Ammon's horn (tissue), 1 donor: Measurements from ENCODE around the gene UQCC2.

Source experiments
- DNase-seq: peaks from one replicate; pipeline ENCODE4 v3.0.0-alpha.2; 2016; ENCODE audit warnings: low spot score

Gene UQCC2

DNA sequence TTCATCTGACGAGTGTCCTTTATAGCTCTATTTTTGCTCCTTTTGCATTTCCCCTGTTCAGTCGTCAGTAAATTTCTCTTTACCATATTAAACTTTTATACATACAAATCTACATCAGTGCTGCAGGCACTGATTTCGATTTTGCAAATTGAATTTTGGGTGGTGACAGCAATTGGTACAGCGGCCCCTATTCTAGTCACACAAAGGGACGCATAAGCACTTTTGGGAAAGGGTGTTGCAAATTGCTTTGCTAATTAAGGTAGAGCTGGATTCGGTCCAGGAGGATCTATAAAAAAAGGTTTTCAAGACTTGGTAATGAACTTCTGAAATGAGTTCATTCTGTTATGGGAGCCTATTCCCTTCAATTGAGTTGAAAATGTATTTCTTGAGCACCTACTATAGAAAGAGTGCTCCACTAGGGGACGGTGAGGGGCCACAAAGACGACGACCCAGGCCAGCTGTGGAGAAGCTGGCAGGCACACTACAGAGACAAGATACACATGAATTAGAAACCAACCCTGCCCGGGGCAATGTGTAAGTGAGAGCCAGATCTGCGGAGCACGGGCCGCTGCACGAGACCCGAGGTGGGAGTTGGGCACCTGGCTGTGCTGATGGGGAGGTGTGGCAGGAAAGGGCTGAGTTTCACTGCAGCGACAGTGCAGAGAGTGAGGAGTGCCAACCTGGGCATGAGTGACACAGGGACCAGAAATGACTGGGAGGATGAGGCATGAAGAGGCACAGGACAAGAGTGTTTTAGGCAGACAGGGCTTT is 5.4 kb downstream of the UQCC2 start:
- no peak for DNase-seq

DNA sequence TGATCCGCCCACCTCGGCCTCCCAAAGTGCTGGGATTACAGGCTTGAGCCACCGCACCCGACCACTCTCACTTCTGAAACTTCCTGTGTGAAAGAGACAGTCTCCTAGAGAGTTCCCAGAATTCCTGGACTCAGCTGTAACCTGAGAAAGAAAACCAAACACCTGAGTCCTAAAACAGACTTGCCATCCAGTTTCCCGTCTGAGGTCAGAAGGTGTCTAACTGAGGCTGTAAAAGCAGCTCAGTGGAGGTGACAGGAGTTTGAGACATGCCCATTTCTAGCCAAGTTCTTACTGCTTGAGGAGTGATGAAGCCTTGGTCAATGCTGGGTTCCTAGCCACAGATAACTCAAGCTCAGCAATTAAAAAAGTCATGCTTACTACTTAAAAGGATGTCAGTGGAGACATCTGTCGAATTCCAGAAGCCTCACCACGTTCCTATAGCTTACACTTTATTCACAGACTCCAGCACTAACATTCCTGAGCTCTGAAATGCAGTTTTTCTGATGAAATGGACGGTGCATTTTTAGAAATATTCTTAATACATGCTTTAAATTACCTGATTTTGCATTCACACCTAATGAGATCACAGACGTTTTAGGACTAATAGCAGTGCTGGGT is 6.1 kb downstream of the UQCC2 start:
- DNase-seq: no peak

DNA sequence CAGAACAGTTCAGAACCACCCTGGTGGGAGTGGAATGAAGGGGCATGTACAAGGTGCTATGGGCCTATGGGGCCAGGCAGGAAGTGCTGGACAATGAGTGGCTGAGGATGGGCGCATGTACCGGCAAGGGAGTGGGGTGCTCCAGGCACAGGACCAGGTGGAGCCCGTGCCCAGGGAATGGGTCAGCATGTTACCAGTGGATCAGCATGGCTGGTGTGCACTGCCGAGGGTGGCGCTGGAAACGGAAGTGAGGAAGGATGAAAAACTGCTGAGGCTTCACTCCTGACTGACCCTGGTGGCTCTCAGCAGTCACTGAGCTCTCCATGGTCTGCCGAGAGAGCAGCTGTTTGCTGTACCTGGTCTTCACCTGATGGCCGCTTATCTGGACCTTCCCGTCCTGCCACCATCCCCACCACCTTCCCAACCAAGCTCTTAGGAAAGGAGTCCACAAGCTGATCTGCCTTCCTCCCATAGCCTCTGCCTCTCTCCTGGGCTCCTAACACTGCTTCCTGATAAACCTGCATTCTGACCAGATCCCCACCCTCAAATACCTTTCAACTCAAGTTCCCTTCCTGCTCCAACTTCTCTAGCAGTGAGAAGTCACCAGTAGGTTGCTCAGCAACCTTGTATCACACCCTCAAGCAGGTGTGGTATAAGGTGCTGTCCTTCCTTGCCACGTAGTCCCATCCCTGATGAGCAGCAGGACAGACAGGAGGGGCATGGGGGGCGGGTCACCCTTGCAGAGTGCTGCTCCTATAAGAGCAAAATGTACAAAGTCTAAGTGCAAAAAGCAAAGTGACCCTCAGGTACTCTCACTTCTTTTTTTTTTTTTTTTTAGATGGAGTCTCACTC is 7.1 kb downstream of the UQCC2 start:
- DNase-seq: no peak

DNA sequence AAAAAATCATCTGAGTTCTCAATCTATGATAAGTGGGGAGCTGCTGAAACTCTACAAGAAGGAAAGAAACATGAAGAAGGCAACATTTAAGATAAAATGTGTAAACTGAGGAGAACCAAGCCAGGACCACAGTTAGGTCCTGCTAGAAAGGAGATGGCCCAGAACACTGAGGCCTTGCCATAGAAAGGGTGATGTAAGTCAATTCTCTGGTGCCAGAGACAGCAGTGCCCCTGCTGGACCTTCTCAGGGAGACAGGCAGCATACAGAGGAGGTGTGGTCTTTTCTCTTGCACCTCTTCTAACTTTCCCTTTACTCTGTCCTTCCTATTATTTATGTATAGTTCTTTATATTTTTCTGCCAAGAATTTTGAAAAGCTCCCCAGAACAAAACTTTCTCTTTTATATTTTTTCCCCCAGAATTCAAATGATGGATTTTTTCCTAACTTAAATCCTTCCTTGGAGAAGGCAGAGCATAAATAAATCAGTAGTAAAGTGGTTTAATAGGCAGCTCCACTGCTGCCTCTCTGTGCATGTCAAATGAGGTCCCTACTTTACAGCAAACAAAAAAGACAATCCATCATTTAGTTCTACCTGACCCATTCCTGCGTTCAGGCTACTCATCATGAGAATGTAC is 9.0 kb downstream of the UQCC2 start:
- DNase-seq: peak; percentile 43

DNA sequence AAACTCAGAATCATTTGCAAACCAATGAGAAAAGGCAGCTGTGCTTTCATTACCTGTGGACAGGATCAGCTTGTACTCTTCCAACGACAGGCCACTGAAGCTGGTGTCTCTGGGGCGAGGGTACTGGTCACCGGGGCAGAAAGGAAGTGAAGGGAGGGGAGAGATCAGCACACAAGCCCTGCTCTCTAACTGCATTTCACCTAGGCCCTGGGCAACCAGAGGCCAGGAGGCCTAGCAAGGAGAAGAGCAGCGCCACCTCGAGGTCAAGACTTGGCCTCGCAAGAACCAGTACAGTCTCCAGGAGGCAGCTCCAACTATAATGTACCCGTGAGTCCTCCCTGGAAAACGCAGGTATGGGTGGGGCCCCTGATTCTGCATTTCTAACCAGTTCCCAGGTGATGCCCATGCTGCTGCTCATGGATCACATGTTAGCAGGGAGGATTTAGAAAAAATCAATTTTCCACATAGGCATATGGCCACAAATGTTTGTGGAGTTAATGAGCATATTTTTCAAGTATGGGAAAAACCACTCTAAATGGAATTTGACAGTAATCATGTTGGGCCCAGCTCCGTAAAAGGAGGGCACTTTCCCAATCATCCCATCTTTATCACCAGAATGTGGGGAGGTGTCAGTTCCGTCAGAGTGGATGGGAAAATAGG is 11.0 kb downstream of the UQCC2 start:
- peak; percentile 63 for DNase-seq

DNA sequence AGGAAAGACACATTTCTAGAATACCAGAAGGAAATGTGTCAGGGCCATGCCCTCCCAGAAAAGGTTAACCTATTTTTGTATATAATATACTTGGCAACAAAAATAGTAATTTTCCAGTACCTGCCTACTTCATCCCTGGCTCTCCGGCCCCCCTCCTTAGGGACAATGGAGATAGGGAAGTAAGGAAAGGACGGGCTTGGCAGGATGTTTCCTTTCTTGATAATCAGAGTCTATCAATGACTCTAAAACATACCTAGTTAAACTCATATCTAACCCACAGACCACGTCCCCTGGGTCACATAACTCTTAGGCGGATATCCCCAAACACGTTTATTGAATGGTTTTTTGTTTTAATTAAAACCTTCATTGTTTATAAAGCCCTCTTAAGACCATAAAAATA is 11.8 kb downstream of the UQCC2 start:
- DNase-seq: no peak

DNA sequence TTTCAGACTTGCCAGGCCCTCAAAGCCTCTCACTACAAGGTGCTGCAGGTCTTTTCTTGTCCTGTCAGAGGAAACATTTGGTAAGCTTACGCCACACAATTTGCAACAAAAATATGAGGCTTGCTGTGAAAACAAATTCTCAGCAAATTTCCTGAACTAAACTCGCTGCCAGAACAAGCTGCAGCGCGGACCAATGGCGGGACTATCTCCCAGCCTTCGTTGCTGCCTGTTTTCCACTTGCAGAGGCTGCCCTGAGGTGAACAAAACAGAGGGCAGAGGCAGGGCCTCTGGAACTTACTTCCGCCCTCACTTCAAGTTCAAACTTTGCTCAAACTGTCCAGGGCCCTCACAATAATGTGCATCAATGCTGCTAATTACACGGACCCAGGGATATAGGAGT is 12.4 kb downstream of the UQCC2 start:
- DNase-seq: no peak

DNA sequence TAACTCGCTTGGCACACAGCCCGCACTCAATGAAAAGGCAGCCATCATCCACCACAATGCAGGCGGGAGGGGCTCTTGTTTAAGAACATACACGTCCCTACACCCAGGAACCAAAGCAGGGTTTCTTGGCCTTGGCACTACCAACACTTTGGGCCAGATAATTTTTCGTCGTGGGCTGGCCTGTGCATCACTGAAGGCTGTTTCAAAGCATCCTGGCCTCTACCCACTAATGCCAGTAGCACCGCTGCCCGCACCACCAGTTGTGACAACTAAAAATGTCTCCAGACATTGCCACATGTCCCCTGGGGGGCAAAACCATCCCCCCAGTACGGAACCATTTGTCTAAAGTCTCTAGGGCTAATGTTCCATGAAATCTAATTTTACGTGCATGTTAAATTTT is 13.0 kb downstream of the UQCC2 start:
- DNase-seq: no peak

DNA sequence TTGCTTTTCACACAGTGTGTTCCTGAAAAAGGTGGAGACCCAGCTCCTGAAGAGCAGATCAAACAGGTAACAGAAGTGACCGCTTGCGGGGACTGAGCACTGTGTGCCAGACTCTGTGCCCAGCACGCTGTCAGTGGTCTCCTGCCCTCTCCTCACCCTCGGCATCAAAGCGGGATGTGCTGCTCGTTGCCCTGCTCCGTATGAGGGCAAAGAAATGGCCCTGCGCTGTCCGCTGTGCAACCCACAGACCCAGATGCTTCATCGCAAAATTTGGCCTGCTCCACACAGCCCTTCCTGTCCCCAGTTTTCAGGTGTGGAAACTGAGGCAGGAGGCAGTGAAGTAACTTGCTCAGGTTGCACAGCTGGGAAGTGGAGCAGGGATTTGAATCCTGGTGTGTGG is 13.7 kb downstream of the UQCC2 start:
- no peak for DNase-seq

DNA sequence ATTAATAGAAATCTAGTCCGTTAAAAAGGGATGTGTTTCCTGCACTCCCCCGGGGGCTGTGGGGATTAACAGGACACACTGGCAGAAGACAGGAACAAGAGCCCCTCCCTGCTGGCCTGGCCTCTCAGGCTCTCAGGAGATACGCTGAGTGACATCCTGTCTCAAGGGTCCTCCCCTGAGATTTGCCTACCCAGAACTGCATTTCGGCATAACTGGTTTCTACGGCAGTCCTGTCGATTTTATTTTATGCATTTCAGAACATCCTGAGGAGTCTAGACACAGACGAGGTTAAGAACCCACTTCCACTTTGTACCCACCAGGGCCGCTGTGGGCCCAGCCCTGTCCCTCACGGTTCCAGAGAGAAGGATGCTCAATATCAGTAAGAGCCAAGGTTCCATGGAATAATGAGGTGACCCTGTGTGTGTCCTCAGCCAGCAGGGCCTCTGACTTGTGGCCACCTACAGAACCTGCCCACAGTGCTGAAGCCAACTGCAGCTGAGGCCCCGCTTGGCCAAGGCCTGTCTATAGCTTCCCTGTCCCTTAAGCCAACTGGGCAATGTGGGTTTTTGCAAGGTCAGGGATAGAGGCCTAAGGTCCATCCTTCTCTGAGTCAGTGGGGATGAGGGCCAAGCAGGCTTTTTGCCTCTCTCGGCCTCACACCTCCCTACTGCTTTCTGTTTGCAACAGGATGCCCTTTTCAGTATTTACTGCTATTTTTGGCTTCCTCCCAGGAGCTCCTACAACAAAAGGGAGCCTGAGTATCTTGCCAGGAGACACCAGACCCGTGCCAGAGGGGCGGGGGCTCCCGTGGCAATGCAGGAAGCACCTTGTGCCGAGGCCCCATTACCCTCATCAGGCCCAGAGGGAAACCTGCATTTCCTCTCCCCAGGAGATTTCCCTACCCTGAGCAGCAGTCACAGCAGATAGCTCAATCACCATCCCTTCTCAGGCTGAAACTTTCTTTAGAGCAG is 14.7 kb downstream of the UQCC2 start:
- DNase-seq: peak; percentile 49

DNA sequence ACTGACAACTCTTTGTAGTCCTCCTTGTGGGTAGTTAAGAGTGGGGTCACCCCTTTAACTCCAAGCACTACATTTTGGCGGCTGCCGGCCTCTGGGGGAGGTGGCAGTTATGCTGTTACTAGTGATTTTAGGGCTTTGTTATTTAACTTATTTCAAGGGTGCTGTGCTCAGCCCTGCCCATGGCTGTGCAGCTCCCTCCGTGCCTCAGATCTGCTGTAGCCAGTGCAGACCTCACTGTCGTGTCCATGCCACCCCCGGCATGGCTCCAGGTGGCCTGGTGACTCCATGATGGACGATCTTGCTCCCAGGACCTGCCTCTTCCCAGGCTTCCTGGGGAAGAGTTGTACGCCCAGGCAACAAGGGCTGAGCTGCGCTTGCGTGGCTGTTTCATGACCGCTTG is 15.4 kb downstream of the UQCC2 start:
- no peak for DNase-seq

DNA sequence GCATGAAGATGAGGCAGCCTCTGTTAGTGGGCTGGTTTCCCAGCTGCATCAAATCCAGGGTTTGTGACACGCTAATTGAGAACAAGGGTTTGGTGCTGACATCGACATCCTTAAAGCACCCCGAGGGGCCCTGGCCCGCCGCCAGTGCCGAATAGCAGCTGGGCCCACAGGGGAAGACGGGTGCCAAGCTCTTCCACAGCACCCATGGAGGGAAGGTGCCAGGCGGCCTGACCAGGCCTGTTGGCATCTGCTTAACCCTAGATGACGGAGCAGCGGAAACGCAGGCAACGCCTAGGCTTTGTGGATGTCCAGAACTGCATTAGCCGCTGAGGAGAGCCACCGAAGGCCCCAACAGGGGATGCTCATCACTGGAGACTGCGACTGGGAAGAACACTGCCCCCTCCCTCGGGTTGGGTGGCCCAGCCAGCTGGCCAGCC is 16.0 kb downstream of the UQCC2 start:
- DNase-seq: peak; percentile 32

DNA sequence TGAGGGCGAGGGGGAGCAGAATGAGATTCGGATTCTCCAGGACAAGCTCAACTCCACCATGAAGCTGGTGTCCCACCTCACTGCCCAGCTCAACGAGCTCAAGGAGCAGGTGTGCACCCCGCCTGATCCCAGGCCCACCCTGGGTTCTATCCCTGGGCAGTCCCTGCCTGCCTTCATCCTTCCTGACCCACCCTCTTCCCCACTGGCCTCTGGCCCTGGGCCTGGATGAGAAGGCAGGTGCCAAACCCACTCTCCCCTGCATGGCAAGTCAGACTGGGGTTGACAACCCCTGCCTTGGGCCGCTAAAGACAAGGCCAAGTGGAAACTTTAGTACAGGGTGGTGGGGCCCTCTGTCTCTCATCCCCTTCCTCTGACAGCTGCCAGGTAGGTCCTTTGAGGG is 16.5 kb downstream of the UQCC2 start:
- DNase-seq: no peak

DNA sequence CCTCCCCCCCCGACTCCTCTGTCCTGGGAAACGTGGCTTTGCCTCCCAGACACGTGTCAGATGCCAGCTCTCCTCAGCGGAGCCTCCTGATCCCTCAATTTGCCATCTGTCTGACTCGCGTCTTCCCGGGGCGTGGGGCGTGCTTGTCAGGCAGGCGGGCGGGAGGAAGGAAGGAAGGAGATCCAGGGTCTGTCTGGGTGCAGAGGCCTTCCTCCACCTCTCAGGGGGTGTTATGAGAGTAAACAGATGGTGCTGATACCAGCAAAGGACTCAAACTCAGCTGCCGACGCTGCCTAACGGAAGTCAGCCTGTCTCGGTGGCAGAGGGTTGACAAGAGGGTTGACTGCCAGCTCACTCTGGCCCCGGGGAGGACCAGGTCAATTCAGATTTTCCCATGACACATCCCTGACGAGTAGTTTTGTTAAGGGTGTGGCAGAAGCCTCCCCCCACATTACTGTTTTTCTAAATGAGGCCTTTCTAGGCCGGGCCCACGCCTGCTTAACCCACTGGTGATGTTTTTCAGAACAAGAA is 17.0 kb downstream of the UQCC2 start:
- peak; percentile 24 for DNase-seq

DNA sequence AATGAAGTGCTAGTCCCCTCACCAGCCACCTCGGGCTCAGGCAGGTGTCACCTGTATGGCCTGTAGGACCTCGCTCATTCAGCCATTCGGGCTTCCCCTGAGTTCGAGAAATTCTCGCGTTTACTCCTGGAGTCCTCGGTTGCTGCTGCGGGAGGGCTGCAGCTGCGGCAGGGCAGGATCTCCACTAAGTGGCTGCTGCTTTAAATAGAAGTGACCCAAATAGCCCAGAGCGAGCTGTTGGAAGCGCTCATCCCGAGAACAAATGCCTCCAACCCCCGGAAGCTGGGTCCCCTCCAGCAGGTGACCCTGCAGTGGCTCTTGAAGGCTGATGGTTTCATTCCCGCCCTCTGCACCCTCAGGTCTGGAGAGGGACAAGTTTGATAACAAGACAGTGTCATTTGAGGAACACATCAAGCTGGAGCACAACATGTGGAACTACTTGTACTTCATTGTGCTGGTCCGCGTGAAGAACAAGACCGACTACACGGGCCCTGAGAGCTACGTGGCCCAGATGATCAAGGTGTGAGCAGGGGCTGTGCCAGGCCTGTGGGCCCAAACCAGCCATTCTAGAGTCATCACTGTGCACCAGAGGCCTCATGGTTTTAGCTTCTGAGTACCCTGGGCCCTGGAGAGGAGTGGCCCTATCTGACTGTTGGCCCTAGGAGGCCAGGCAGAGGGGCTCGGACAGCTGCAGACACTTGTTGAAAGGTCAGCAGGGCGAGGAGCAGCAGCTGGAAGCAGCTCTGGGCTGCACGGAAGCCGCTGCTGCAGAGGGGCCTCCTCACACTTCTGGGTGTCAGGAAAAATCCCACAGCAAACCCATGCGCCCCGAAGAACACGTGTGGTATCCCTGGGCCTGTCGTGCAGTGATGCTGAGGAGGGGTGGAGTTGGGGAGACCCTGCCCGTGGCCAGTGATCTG is 18.1 kb downstream of the UQCC2 start:
- no peak for DNase-seq

DNA sequence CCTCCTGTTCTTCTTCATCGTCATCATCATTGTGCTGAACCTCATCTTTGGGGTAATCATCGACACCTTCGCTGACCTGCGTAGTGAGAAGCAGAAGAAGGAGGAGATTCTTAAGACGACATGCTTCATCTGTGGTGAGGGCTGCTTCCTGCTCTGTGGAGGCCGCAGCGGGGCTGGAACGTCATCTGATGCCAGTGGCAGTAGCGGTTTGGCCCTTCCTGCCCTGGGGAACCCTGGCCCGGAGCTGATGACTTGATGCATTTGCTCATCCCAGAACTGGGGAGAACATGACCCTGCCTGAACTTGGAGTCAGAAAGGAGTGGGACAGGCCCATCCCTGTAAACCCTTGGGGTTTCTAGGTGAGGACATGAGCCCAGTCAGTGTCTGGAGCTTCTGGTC is 18.7 kb downstream of the UQCC2 start:
- peak; percentile 17 for DNase-seq

DNA sequence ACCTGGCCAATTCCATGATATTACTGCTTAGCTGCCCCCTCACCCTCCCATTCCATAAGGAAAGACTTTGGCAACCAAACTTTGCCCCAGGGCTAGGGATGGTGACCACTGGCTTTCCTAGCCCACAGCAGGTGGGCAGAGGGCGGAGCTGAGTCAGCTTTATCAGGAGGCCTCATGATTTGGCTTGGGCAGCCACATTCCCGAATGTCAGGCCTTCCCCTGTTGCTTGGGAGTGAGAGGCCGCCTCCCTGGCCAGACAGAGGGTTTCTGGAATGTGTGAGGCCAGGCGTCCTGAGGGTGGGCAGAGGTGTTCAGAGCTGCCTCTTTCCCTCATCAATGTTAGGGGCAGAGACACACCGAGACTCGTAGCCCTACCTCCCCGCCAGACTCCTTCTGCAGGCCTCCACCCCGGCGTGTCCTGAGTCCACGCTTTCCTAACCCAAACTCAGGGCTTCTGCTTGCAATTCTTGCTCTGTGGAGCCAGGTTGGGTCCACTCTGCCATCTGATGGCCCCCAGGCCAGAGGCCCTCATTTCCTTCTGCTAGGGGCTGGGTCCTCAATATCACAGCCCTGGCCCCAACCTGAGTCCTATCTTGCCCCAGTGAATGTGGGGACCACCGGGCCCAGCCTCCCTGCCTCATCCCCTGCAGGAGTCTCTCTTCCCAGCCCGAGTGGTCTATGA is 19.3 kb downstream of the UQCC2 start:
- DNase-seq: no peak

DNA sequence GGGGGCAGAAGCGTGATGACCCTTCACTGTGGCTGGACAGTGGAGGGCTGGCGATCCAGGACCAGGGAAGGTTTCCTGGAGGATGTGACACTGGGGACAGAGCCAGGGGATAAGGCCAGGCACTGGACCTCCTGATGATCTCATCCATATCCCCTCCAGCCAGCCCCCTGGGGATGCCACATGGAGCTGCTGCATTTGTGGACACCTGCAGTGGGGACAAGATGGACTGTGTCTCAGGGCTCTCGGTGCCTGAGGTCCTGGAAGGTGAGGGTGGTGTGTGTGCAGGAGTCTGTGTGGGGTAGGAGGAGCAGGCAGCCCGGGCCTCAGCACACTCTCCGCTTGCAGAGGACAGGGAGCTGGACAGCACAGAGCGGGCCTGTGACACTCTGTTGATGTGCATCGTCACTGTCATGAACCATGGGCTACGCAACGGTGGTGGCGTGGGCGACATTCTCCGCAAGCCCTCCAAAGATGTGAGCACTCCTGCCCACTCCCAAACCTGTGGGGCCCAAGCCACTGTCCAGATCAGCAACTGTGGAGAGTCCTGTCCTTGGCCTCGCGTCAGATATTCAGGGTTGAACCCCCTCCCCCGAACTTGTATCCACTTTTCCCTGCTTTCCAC is 19.9 kb downstream of the UQCC2 start:
- no peak for DNase-seq
